ENCODE results near the gene TTC39C.
"Not testable (repeated sequence)": the region's sequence is repeated elsewhere in the genome, so short reads cannot be mapped to it uniquely, and the experiment has no call there.

Gene TTC39C

GRCh38 chr18:24138789-24139616 is 124.4 kb downstream of the TTC39C start, which contains the start of gene CABYR:
Gene CABYR (plus strand): TSS chr18:24139062. CDS start chr18:24143115, 4,053 bp downstream.
- DNase-seq: peak; percentile 22

GRCh38 chr18:24140697-24141096 is 126.1 kb downstream of the TTC39C start:
- DNase-seq: no peak

GRCh38 chr18:24142376-24142775 is 127.8 kb downstream of the TTC39C start:
- DNase-seq: no peak

- not testable (repeated sequence) for DNase-seq
These were observed 135.0 kb downstream of the TTC39C start for GRCh38 chr18:24149591-24149990.

- no peak for DNase-seq
These were observed 138.8 kb downstream of the TTC39C start for GRCh38 chr18:24153397-24153796.

GRCh38 chr18:24157855-24158254 is 143.3 kb downstream of the TTC39C start:
- DNase-seq: no peak

GRCh38 chr18:24160086-24160485 is 145.5 kb downstream of the TTC39C start:
- no peak for DNase-seq

- no peak for DNase-seq
These were observed 146.8 kb downstream of the TTC39C start for GRCh38 chr18:24161304-24161703.

- DNase-seq: no peak
These were observed 153.9 kb downstream of the TTC39C start for GRCh38 chr18:24168496-24168895.

GRCh38 chr18:24170360-24170759 is 155.8 kb downstream of the TTC39C start:
- no peak for DNase-seq

- no peak for DNase-seq
These were observed 159.4 kb downstream of the TTC39C start for GRCh38 chr18:24173997-24174396.

GRCh38 chr18:24176727-24177416 is 162.3 kb downstream of the TTC39C start:
- DNase-seq: peak; percentile 59

GRCh38 chr18:24177499-24178133 is 163.1 kb downstream of the TTC39C start:
- DNase-seq: no peak

GRCh38 chr18:24180048-24180447 is 165.5 kb downstream of the TTC39C start:
- no peak for DNase-seq

- DNase-seq: no peak
These were observed 167.3 kb downstream of the TTC39C start for GRCh38 chr18:24181806-24182205.

Measured in hematopoietic multipotent progenitor cell treated with erythropoietin and hydrocortisone succinate and interleukin-3 and kit ligand, for 8 days (in vitro differentiated cells).